GM19324 (cell line): Measurements from ENCODE around the gene GRK4.
"Not testable (repeated sequence)": the region's sequence is repeated elsewhere in the genome, so short reads cannot be mapped to it uniquely, and the experiment has no call there.

Source experiments
- ATAC-seq: cut with Tn5 transposase; IDR thresholded peaks from one replicate; pipeline ENCODE4 v1.9.1; 2021; ENCODE audit warnings: mild to moderate bottlenecking, moderate library complexity; ENCODE audit not compliant: unreplicated experiment, low FRiP score

The GRK4 gene

DNA sequence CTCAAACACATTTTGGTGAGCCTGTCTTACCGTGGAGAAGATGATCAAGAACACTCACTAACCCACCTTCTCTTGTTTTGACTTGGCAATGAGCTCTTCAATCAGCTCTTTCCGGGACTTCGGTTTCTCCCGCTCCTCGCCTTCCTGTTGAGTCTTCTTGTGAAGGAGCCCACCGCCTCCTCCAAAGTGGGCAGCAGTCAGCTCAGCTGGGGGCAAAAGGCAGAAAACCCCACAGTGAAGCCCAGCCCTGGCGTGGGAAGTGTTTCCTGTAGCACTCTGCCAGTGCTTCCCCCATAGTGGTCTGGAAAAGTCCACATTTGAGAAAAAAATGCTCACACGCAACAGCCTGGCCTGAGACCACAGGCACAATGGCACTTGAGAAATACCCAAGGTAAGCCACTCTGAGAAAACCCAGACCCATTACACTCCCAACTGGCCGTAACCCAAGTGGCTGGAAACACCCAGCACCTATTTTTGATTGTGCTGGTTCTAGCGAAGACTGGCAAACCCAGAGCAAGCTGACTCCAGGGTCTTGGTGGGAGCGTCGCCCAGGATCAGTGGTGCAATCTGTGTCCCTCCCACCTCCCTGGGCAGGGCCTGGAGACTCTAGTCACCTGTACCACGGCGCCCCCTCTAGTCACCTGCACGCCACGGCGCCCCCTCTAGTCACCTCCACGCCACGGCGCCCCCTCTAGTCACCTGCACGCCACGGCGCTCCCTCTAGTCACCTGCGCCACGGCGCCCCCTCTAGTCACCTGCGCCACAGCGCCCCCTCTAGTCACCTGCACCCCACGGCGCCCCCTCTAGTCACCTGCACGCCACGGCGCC, 8.8 kb upstream of the GRK4 start:
- ATAC-seq = no peak

DNA sequence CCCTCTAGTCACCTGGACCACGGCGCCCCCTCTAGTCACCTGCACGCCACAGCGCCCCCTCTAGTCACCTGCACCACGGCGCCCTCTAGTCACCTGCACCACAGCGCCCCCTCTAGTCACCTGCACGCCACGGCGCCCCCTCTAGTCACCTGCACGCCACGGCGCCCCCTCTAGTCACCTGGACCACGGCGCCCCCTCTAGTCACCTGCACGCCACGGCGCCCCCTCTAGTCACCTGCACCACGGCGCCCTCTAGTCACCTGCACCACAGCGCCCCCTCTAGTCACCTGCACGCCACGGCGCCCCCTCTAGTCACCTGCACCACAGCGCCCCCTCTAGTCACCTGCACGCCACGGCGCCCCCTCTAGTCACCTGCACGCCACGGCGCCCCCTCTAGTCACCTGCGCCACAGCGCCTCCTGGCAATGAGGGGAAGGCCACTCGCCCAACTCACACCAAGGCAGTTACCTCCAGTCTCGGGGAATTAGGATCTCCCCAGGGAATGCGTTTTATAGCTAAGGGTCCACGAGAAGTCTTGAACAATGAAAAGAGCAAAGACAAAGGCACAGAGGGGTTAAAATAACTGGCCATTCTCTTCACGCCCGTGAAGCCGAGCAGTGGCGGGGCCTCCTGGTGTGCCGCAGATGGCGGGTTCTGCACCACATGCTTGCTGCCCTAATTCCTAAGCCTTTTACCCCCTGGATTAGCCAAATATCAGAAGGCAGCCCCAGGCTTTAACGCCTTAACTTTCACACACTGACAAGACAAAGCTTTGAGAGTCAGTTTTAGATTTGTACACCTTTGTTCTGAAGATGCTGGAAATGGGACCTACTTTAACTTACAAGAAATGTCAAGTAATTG, 8.0 kb upstream of the GRK4 start:
- ATAC-seq = not testable (repeated sequence)

DNA sequence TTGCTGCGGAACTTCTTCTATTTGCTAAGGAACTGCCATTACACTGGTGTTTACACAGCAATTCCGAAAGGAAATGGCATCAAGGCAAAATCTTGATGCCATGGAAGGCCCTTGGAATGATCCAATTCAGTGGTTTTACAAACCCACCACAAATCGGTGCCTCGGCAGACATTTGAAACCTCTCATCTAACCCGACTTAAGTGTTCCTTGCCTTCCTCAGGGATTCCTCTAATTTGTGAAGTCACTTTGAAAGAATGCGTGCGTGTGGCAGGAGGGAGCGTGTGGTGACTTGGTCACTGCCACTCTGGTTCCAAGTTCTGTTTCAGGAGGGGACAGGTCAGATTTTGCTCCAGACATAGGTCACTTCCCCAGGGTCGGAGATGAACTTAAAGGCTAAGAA, 4.9 kb upstream of the GRK4 start:
- no peak for ATAC-seq

DNA sequence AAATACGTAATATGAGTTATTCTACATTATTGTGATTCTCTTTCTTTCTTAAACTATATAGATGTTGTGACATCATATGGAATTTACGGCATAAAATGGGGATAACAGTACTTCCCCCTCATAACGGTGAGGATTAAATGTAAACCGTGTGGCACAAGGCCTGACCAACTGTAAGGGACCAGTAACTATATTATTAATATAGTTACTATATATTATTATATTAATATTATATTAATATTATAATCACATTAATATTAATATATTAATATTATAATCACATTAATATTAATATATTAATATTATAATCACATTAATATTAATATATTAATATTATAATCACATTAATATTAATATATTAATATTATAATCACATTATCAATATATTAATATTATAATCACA, 2.9 kb upstream of the GRK4 start:
- not testable (repeated sequence) for ATAC-seq

DNA sequence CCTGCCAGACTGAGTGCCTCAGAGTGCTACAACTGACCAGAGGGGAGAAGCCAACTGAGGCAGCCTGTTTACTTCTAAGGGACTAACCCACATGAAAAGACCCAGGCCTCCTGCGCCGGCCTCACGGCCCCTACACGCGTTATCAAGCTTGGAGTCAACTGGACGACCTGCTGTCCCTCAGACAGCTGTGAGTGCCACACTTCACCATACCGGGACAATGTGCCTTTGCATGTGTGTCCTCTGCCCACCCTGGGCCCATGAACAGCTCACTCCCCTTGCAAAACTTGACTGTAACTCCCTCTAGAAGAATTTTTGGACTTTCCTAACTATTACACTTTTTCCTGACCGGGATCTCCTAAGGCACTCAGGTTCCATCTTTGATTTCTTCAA, 2.0 kb upstream of the GRK4 start:
- ATAC-seq = no peak

DNA sequence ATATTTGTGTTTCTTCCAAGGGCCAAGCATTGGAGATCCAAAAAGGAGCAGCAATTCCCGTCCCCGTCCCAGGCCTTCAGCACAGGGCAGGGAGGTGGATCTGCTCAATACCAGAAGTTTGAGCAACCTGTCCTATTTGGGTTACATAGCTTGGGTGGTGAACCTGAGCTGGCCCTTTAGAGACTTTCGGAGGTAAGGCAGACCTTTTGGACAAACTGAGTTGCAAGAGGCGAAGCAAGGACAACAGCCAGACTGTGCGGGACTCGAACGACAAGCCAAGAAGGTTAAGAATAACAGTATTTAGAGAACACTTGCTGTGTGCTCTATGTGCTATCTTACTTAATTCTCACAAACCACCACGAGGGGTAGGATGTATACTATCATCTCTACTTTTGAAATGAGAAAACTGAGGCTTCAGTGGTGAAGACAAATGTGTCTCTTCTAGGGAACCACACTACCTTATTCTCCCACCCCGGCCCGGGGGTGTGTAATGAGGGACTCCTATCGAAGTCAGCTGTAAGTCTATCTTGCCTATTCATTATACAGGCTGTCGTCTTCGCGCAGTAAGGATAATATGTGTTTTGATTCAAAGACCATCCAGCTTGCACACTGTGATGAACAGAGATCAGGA, 1.4 kb upstream of the GRK4 start:
- ATAC-seq = no peak

DNA sequence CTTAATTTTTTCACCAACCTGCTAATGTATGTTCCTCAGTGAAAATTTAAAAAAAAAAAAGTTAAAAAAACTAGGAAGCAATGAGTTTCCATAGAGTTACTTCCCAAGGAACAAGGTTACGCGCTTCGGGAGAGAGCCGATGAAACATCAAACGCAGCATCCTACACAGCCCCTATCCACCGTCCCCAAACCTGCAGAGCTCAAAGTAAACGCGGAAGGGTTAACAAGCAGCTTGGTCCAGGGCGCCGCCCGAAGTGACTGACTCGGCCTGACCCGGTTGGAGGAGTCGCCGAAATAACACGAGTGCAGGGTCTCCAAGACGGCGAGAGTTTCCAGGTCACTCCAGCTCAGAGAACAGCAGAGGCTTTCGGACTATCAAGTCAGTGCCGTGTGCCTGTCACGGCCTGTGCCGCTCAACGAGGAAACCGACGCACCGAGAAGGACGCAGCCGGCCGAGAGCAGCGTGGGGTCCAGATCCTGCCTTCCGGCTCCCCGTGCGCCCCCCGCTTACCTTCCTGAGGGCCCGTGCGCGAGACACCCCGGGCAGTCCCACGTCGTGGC, 677 bp upstream of the GRK4 start:
- ATAC-seq = peak; percentile 29

DNA sequence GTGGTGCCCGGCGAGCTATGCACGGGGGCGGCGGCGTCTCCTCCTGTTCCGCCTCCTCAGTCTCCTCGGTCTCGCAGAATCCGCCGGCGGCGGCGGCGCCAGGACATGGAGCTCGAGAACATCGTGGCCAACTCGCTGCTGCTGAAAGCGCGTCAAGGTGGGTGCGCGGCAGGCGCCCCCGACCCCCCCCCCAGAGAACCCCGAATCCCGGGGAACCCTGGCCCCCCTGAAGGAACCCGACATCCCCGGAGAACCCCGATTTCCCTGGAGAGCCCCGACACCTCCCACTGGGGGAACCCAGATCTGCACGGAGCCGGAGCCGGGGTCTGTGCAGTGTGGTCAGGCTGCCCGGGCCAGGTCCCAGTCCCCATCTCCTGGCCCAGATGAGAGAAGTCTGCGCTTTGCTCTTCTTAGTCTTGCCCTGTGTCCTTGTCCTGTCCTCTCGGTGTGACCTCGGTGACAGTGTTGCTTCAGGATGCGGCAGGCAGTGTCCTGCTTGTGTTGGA, 648 bp downstream of the GRK4 start:
- no peak for ATAC-seq

DNA sequence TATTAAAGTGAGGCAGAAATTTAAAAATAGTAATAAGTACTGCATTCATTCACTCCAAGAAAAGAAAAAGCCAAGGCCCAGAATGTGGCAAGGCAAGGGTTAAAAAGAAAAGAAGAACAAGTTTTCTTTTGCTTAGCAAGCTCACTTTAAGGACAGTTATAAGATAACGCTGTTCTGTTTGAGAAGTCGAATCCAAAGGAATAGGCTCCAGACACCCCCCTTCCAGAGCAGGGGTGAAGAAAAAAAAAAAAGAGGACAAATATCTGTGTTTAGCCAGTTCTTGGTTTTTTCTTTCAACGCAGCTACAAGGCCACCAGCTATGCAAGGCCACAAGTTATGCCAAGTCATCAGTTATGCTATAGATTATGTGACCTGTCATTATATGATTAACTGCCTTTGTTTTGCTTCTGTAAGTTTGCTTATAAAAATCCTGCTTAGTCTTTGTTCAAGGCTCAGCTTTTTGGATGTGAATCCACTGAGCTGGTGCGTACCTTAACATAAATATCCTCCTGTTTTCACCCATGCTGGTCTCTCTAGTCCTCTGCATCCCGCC, 1.4 kb downstream of the GRK4 start:
- no peak for ATAC-seq

DNA sequence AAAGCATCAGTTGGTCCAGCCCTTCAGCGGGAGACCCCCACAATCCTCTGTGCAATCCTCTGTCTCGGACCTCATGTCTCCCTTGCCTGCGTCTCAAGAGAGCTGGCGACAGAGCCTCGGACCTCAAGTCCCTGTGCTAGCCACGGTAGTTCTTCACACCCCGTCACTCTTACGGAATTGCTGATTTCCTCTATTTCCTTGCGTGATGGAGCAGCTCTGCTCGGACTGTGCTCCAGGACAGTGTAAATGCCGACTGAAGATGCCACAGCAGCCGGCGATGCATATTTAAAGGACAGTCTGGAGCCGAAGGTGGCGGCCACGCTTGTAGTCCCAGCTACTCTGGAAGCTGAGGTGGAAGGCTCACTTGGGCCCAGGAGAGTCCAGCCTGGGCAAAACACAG, 1.9 kb downstream of the GRK4 start:
- no peak for ATAC-seq

DNA sequence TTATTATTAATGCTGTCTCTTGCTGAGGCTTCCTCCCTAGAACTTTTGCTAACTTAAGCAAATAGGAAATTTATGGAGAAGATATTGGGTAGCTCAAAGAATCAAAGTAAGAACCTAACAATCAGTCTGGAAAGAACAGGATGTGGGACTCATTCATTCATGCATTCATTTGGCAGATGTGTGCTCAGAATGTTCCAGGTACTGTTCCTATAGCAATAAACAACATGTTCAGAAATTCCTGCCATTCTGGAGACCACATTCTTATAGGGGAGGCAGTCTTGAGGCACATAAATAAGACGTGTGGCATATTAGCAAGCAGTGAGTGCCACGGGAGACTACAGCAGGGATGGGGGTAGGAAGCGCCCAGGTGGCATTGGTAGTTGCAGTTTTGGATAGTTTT, 5.0 kb downstream of the GRK4 start:
- no peak for ATAC-seq

DNA sequence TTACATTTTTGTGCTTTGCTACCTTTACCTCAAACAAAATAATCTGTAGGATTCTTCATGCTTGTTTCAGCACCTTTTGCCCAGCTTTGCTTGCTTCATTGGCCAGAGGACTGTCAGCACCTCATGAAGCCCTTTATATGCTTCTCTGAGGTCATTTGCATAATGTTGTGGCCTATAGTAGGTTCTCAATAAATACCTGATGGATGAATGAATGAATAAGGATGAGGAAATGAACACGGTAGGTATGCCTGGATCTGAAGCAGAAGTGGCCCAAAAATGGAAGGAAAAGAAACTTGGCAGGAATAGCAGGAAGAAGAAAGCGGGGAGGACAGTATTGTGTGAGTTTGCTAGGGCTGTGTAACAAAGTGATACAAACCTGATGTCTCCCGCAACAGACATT, 7.9 kb downstream of the GRK4 start:
- no peak for ATAC-seq

DNA sequence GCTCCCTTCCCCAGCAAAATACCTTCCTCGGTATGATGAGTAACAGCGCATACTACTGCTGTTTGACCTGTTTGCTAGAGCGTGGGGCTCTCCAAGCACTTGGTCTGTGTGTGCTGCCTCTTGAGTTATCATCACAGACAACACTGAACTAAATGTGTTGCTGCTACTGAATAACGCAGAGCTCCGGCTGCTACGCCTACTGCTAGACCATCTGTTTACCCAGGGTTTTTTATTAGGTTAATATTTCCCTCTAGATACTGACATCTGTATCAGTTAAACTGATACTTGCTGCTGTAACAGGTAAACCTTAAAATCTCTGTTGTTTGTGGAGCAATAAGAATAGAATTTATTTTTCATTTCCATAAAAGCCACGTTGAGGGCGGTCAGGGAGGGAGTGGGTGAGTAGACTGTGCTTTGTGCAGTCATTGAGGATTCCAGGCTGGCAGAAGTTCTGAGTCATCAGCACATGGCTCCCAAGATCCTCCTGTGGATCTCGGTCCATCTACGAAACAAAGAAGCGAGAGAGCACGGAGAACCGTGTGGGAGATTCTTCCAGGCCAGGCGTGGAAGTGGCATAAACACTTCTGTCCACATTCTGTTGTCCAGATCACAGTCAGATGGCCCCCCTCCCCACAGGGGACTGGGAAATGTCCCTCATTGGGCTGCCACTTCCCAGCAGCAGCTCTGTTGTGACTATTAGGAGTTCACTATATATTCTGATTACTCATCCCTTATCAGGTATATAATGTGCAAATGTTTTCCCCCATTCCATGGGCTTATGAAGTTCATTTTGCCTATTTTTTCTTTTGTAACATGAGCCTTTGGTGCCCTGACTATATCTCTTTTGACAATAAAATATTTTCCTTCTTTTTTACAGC, 14.1 kb downstream of the GRK4 start:
- ATAC-seq = no peak

DNA sequence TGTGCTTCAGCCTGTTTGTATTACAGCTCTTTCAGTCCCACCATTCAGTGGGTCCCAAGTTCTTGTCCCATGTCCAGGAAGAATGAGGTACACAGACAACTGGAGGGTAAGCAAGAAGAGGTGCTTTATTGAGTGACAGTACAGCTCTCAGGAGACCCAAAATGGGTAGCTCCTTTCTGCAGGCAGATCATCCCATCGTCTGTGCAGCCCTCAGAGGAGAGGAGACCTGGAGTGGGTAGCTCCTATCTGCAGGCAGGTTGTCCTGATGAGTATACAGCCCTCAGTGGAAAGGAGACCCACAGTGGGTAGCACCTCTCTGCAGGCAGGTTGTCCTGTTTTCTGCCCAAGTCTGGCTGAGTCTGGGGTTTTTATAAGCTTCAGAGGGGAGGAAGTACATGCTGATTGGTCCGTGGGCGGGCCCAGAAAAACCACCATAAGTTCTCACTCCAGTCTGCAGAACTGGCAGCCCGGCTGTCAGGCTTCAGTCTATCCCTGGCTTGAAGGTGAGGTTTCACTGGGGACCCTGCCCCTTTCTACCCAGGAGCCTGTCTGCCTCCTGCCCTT, 18.0 kb downstream of the GRK4 start:
- ATAC-seq = no peak

DNA sequence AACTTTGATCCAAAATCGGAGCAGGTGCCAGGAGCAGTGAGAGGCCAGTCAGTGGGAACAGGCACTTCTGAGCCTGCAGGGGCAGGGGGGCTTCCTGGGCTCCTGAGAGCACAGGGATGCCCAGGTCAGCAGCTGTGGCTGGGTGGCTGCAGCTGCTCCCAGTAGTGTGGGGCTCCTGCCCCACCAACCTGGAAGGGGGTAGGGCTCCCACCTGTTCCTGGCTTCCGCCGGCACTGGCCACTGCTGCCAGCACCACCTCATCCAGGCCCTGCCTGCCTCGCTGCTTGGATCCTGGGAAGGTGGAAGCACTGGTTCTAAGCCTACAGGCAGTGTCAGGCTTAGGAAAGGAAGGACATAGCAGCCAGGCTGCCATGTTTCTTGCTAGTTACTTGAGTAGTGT, 18.6 kb downstream of the GRK4 start:
- ATAC-seq = no peak

DNA sequence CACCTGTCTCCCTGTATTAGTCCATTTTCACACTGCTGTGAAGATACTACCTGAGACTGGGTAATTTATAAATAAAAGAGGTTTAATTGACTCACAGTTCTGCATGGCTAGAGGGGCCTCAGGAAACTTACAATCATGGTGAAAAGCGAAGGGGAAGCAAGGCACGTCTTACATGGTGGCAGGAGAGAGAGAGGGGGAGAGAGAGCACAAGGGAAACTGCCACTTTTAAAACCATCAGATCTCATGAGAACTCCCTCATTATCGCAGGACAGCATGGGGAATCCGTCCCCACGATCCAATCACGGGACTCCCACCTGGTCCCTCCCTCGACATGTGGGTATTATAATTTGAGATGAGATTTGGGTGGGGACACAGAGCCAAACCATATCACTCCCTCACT, 20.3 kb downstream of the GRK4 start:
- not testable (repeated sequence) for ATAC-seq

DNA sequence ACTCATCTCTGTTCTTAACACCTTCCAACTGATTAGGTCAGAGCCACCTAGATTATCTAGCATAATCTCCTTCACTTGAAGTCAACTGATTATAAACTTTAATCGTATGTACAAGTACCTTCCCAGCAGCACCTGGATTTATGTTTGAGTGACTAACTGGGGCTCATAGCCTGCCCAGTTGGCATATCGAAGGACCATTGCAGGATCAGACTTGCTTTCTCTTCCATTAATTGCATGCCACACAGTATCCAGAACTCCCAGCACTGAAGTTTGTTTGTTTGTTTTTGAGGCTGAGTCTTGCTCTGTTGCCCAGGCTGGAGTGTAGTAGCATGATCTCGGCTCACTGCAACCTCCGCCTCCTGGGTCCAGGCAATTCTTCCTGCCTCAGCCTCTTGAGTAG, 27.9 kb downstream of the GRK4 start:
- ATAC-seq = no peak

DNA sequence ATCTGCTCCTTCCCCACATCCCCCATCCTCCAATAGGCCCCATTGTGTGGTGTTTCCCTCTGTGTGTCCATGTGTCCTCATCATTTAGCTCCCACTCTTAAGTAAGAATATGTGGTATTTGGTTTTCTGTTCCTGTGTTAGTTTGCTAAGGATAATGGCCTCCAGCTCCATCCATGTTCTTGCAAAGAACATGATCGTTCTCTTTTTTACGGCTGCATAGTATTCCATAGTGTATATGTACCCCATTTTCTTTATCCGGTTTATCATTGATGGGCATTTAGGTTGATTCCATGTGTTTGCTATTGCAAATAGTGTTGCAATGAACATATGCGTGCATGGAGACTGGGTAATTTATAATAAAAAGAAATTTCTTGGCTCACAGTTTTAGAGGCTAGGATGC, 31.5 kb downstream of the GRK4 start:
- ATAC-seq = no peak

DNA sequence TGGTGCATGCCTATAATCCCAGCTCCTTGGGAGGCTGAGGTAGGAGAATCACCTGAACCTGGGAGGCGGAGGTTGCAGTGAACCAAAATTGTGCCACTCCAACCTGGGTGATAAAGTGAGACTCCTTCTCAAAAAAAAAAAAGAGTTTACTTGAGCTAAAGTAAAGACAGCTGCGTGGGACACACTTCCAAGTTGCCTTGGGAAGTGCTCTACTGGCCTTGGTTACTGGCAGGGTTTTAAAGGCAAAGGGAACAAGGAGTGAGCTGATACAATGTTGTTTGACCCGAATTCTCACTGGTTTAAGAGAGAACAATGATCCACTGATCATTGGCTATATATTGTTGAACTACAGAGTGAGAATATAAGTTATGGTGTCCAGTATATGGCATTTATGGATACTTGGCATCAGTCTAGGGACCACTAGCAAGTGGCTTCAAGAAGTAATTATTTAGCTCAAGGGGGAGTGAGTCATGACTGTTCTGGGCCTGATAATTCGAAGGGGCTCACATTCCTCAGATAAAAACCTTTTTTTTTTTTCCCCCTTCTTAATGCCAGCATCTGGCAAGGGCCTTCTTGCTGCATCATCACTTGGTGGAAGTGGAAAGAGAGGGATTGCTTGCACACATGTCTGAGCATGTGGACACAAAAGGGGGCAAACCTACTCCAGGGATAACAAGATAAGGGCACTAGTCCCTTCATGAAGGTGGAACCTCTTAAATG, 32.3 kb downstream of the GRK4 start:
- no peak for ATAC-seq
